Measurements from ENCODE around the gene MYO1B. TPM values are rescaled to one million over a fixed set of nuclear protein-coding genes. Genes with fewer than 3 reads are reported as not detected.
A peak's percentile ranks its signal among the peaks of the same experiment; 100 is the strongest.

Gene MYO1B
- total and polyA plus RNA-seq, 2 experiments from 2014 or later, result 26.4 to 70.6 TPM

DNA sequence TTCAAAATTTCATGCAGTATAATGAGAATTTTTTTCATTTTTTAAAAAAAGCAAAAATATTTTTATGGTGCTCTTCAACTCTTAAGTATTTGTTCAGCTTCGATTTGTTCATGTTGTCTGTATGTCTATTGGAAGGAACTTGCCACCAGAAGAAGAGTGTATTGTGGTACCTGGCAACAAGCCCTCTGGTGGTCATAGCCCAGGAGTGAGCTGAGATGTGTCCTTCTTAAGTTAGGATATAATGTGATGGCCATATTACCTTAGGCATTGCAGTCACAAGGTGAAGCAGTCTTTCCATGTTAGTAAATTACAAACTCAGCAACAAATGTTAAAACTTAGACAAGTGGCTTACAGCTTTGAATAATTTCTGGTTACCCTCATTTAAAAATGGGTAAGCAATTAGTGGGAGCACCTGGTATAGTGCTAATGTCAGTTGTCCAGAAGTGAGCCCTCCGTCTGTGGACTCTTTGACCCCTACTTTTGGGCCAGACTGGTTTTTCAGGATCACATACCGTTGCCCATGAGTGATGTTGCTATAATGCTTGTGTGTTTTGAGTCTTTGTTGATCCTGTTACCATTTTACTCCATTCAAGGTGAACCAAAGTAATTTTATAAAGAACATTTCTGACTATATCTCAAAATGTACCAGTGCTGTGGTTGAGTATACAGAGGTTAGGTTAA, 57.4 kb downstream of the MYO1B start:
- no peak overlapping the region for H3K27ac Mint-ChIP-seq
- DNase-seq (ENCODE audit: low spot score) (peak; percentile 44), ATAC-seq (peak; percentile 83)
- peaks cover 5% of the 10 kb centered on the region; the same call in 1 of the 2 replicates for H3K4me1 ChIP-seq (ENCODE audit: insufficient read depth)
- peaks cover 2% of the 10 kb centered on the region for H3K27me3 Mint-ChIP-seq (ENCODE audit: insufficient read depth, low read depth, poor library complexity)
- no peak overlapping the region for H3K27ac ChIP-seq (ENCODE audit: low read depth)
- no peaks in the 10 kb centered on the region for H3K36me3 ChIP-seq (ENCODE audit: insufficient read depth)
- H3F3A ChIP-seq (replicated peaks; ENCODE audit: low read depth), result no peaks in the 10 kb centered on the region
- no peak overlapping the region for H3K4me3 Mint-ChIP-seq
- no peak overlapping the region for H3K4me3 ChIP-seq
- peaks cover 12% of the 10 kb centered on the region for H3K9me2 ChIP-seq (ENCODE audit: insufficient read depth)
- TF ChIP-seq, protein P1, sequence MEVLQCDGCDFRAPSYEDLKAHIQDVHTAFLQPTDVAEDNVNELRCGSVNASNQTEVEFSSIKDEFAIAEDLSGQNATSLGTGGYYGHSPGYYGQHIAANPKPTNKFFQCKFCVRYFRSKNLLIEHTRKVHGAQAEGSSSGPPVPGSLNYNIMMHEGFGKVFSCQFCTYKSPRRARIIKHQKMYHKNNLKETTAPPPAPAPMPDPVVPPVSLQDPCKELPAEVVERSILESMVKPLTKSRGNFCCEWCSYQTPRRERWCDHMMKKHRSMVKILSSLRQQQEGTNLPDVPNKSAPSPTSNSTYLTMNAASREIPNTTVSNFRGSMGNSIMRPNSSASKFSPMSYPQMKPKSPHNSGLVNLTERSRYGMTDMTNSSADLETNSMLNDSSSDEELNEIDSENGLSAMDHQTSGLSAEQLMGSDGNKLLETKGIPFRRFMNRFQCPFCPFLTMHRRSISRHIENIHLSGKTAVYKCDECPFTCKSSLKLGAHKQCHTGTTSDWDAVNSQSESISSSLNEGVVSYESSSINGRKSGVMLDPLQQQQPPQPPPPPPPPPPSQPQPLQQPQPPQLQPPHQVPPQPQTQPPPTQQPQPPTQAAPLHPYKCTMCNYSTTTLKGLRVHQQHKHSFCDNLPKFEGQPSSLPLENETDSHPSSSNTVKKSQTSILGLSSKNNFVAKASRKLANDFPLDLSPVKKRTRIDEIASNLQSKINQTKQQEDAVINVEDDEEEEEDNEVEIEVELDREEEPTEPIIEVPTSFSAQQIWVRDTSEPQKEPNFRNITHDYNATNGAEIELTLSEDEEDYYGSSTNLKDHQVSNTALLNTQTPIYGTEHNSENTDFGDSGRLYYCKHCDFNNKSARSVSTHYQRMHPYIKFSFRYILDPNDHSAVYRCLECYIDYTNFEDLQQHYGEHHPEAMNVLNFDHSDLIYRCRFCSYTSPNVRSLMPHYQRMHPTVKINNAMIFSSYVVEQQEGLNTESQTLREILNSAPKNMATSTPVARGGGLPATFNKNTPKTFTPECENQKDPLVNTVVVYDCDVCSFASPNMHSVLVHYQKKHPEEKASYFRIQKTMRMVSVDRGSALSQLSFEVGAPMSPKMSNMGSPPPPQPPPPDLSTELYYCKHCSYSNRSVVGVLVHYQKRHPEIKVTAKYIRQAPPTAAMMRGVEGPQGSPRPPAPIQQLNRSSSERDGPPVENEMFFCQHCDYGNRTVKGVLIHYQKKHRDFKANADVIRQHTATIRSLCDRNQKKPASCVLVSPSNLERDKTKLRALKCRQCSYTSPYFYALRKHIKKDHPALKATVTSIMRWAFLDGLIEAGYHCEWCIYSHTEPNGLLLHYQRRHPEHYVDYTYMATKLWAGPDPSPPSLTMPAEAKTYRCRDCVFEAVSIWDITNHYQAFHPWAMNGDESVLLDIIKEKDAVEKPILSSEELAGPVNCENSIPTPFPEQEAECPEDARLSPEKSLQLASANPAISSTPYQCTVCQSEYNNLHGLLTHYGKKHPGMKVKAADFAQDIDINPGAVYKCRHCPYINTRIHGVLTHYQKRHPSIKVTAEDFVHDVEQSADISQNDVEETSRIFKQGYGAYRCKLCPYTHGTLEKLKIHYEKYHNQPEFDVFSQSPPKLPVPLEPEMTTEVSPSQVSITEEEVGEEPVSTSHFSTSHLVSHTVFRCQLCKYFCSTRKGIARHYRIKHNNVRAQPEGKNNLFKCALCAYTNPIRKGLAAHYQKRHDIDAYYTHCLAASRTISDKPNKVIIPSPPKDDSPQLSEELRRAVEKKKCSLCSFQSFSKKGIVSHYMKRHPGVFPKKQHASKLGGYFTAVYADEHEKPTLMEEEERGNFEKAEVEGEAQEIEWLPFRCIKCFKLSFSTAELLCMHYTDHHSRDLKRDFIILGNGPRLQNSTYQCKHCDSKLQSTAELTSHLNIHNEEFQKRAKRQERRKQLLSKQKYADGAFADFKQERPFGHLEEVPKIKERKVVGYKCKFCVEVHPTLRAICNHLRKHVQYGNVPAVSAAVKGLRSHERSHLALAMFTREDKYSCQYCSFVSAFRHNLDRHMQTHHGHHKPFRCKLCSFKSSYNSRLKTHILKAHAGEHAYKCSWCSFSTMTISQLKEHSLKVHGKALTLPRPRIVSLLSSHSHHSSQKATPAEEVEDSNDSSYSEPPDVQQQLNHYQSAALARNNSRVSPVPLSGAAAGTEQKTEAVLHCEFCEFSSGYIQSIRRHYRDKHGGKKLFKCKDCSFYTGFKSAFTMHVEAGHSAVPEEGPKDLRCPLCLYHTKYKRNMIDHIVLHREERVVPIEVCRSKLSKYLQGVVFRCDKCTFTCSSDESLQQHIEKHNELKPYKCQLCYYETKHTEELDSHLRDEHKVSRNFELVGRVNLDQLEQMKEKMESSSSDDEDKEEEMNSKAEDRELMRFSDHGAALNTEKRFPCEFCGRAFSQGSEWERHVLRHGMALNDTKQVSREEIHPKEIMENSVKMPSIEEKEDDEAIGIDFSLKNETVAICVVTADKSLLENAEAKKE (CRISPR knock-in tag; IDR thresholded peaks at IDR 0.05), result no peak
- no peak for TF ChIP-seq ZNF114 (CRISPR knock-in tag; IDR thresholded peaks at IDR 0.05)
- TF ChIP-seq, protein P2, sequence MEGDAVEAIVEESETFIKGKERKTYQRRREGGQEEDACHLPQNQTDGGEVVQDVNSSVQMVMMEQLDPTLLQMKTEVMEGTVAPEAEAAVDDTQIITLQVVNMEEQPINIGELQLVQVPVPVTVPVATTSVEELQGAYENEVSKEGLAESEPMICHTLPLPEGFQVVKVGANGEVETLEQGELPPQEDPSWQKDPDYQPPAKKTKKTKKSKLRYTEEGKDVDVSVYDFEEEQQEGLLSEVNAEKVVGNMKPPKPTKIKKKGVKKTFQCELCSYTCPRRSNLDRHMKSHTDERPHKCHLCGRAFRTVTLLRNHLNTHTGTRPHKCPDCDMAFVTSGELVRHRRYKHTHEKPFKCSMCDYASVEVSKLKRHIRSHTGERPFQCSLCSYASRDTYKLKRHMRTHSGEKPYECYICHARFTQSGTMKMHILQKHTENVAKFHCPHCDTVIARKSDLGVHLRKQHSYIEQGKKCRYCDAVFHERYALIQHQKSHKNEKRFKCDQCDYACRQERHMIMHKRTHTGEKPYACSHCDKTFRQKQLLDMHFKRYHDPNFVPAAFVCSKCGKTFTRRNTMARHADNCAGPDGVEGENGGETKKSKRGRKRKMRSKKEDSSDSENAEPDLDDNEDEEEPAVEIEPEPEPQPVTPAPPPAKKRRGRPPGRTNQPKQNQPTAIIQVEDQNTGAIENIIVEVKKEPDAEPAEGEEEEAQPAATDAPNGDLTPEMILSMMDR (conservative IDR thresholded peaks at IDR 0.05; ENCODE audit: low read depth in 2 of 2), result peak; percentile 54 to 60
- peaks cover 15% of the 10 kb centered on the region for H4K20me1 ChIP-seq (replicated peaks; ENCODE audit: insufficient read depth)
- no peak overlapping the region for H2AFZ ChIP-seq
- no peaks in the 10 kb centered on the region for H3K9me3 Mint-ChIP-seq
- H3K27me3 ChIP-seq (ENCODE audit: insufficient read depth), result no peaks in the 10 kb centered on the region
- H3K36me3 Mint-ChIP-seq (ENCODE audit: low read depth), result peaks cover 11% of the 10 kb centered on the region; the same call in 2 of the 3 replicates
- H3K4me1 Mint-ChIP-seq, result peaks cover 11% of the 10 kb centered on the region
- H3K79me2 ChIP-seq (replicated peaks; ENCODE audit: insufficient read depth), result peaks cover 69% of the 10 kb centered on the region
- no peak overlapping the region for H3K4me2 ChIP-seq
